GM10847 (cell line): ENCODE measurements around the gene HCAR2.
"Not testable (repeated sequence)": the region's sequence is repeated elsewhere in the genome, so short reads cannot be mapped to it uniquely, and the experiment has no call there.

Source experiments
- POLR2A ChIP-seq: IDR thresholded peaks from 2 replicates; pipeline ENCODE4 v1.6.1; 2011; ENCODE audit not compliant: insufficient read length; ENCODE audit errors: extremely low read depth

The HCAR2 gene

GRCh38 chr12:122725452-122726079 is 22.4 kb upstream of the HCAR2 start:
- TF ChIP-seq POLR2A = no peak

- no peak for TF ChIP-seq POLR2A
These were observed 21.6 kb upstream of the HCAR2 start for GRCh38 chr12:122724641-122725243.

- TF ChIP-seq POLR2A = no peak
These were observed 19.2 kb upstream of the HCAR2 start for GRCh38 chr12:122722387-122722786.

- no peak for TF ChIP-seq POLR2A
These were observed 17.9 kb upstream of the HCAR2 start for GRCh38 chr12:122721057-122721545.

- TF ChIP-seq POLR2A = not testable (repeated sequence)
These were observed 13.5 kb upstream of the HCAR2 start, which contains the start of gene HCAR3 for GRCh38 chr12:122716658-122717057. Gene HCAR3, minus strand, starts transcription at chr12:122716811. Its CDS starts 74 bp downstream, at chr12:122716737.

- no peak for TF ChIP-seq POLR2A
These were observed 11.6 kb downstream of the HCAR2 start for GRCh38 chr12:122691566-122691965.

- TF ChIP-seq POLR2A = no peak
These were observed 14.9 kb downstream of the HCAR2 start for GRCh38 chr12:122688291-122688690.

- TF ChIP-seq POLR2A = no peak
These were observed 16.1 kb downstream of the HCAR2 start for GRCh38 chr12:122687086-122687485.

- TF ChIP-seq POLR2A = no peak
These were observed 16.6 kb downstream of the HCAR2 start for GRCh38 chr12:122686538-122686937.

- TF ChIP-seq POLR2A = no peak
These were observed 18.8 kb downstream of the HCAR2 start for GRCh38 chr12:122684297-122684813.

- TF ChIP-seq POLR2A = no peak
These were observed 21.3 kb downstream of the HCAR2 start for GRCh38 chr12:122681814-122682213.

- no peak for TF ChIP-seq POLR2A
These were observed 30.6 kb downstream of the HCAR2 start for GRCh38 chr12:122672515-122672914.

GRCh38 chr12:122669397-122670070 is 33.6 kb downstream of the HCAR2 start:
- TF ChIP-seq POLR2A = no peak

- TF ChIP-seq POLR2A = no peak
These were observed 34.9 kb downstream of the HCAR2 start for GRCh38 chr12:122668268-122668667.

- no peak for TF ChIP-seq POLR2A
These were observed 37.4 kb downstream of the HCAR2 start for GRCh38 chr12:122665759-122666158.

GRCh38 chr12:122665349-122665748 is 37.8 kb downstream of the HCAR2 start:
- TF ChIP-seq POLR2A = no peak
